WTC11 (cell line): ENCODE measurements around the gene MFNG. TPM values are rescaled to one million over a fixed set of nuclear protein-coding genes. Genes with fewer than 3 reads are reported as not detected.

Experiments used
- ATAC-seq: fragments of 200-7000 bp; cut with Tn5 transposase; 2 replicates; pipeline ENCODE4 v1.10.0; 2021; ENCODE audit warnings: mild to moderate bottlenecking, moderate library complexity
- CTCF ChIA-PET: fragments of 300-600 bp; sonication (Branson Sonifier 250); formaldehyde crosslinking; loops from one replicate; lab custom pipeline; 2021; ENCODE audit warnings: antibody characterized with exemption; lab: Charles Lee
- POLR2A ChIA-PET: fragments of 350-600 bp; sonication (Branson Sonifier 250); formaldehyde crosslinking; loops from one replicate; lab custom pipeline; 2021; ENCODE audit warnings: antibody characterized with exemption; lab: Charles Lee
- DNase-seq: peaks from one replicate; pipeline ENCODE4 v3.0.0; 2021; ENCODE audit warnings: low spot score
- H3K27ac Mint-ChIP-seq: 2 replicates; pipeline ENCODE4 v1.8.0; 2021; ENCODE audit warnings: mixed read lengths
- H3K27me3 Mint-ChIP-seq: 2 replicates; pipeline ENCODE4 v1.8.0; 2021; ENCODE audit warnings: low read depth, mild to moderate bottlenecking, moderate library complexity, mixed read lengths
- H3K36me3 Mint-ChIP-seq: 2 replicates; pipeline ENCODE4 v1.8.0; 2021; ENCODE audit warnings: mixed read lengths
- H3K4me1 Mint-ChIP-seq: 2 replicates; pipeline ENCODE4 v1.8.0; 2022; ENCODE audit warnings: mixed read lengths
- H3K4me3 Mint-ChIP-seq: 2 replicates; pipeline ENCODE4 v1.8.0; 2021; ENCODE audit warnings: mild to moderate bottlenecking, moderate library complexity, mixed read lengths
- H3K9me3 Mint-ChIP-seq: 2 replicates; pipeline ENCODE4 v1.8.0; 2021; ENCODE audit warnings: mixed read lengths
- ATF1 ChIP-seq: sonication (generic); formaldehyde crosslinking; IDR thresholded peaks from 2 replicates; pipeline ENCODE4 v1.8.1; 2023; ENCODE audit warnings: mild to moderate bottlenecking, moderate library complexity, missing genetic modification reagents
- ESRRA ChIP-seq: sonication (generic); formaldehyde crosslinking; IDR thresholded peaks from 2 replicates; pipeline ENCODE4 v1.8.1; 2022; ENCODE audit warnings: mild to moderate bottlenecking, missing genetic modification reagents, borderline replicate concordance
- FOXK1 ChIP-seq: sonication (generic); formaldehyde crosslinking; IDR thresholded peaks from 2 replicates; pipeline ENCODE4 v1.8.0; 2022; ENCODE audit warnings: mild to moderate bottlenecking, moderate library complexity, missing genetic modification reagents
- JUN ChIP-seq: sonication (generic); formaldehyde crosslinking; IDR thresholded peaks from 2 replicates; pipeline ENCODE4 v1.8.0; 2023; ENCODE audit warnings: mild to moderate bottlenecking, missing genetic modification reagents
- KAT7 ChIP-seq: sonication (generic); formaldehyde crosslinking; IDR thresholded peaks from 2 replicates; pipeline ENCODE4 v1.8.1; 2023; ENCODE audit warnings: missing genetic modification reagents, mild to moderate bottlenecking, borderline replicate concordance
- NFYB ChIP-seq: sonication (generic); formaldehyde crosslinking; conservative IDR thresholded peaks from 2 replicates; pipeline ENCODE4 v1.8.0; 2022; ENCODE audit warnings: low read depth, missing genetic modification reagents
- RORB ChIP-seq: fragments of 250-450 bp; sonication (Bioruptor Pico); IDR thresholded peaks from 2 replicates; pipeline ENCODE4 v1.9.0; 2021; ENCODE audit warnings: mild to moderate bottlenecking
- SOX15 ChIP-seq: fragments of 250-450 bp; sonication (Bioruptor Pico); IDR thresholded peaks from 2 replicates; pipeline ENCODE4 v1.9.0; 2021; ENCODE audit warnings: mild to moderate bottlenecking
- ZNF416 ChIP-seq: fragments of 250-450 bp; sonication (Bioruptor Pico); IDR thresholded peaks from 2 replicates; pipeline ENCODE4 v1.9.0; 2021; ENCODE audit warnings: mild to moderate bottlenecking, inconsistent platforms
- total RNA-seq: library from RNA; stranded (reverse); gene quantifications from 3 replicates; pipeline ENCODE4 v1.2.3, GENCODE V29; 2021
- TF ChIP-seq, protein P1 (sequence below): sonication (generic); formaldehyde crosslinking; IDR thresholded peaks from 2 replicates; pipeline ENCODE4 v1.8.1; 2023; ENCODE audit warnings: mild to moderate bottlenecking, missing genetic modification reagents, moderate library complexity
- TF ChIP-seq, protein P2 (sequence below): fragments of 200-600 bp; IDR thresholded peaks from 2 replicates; pipeline ENCODE4 v1.8.0; 2022; ENCODE audit warnings: antibody characterized with exemption
- TF ChIP-seq, protein P3 (sequence below): sonication (generic); formaldehyde crosslinking; IDR thresholded peaks from 2 replicates; pipeline ENCODE4 v1.8.0; 2022; ENCODE audit warnings: mild to moderate bottlenecking, missing genetic modification reagents
- TF ChIP-seq, protein P4 (sequence below): sonication (generic); formaldehyde crosslinking; IDR thresholded peaks from 2 replicates; pipeline ENCODE4 v1.8.0; 2023; ENCODE audit warnings: missing genetic modification reagents
- TF ChIP-seq, protein P5 (sequence below): sonication (generic); formaldehyde crosslinking; IDR thresholded peaks from 2 replicates; pipeline ENCODE4 v1.8.0; 2022; ENCODE audit warnings: mild to moderate bottlenecking, missing genetic modification reagents
- TF ChIP-seq, protein P6 (sequence below): fragments of 250-450 bp; sonication (Bioruptor Pico); IDR thresholded peaks from 2 replicates; pipeline ENCODE4 v1.9.0; 2021; ENCODE audit warnings: mild to moderate bottlenecking

Gene MFNG
- total RNA-seq, 1 experiment from 2014 or later, result 3.2 TPM

DNA sequence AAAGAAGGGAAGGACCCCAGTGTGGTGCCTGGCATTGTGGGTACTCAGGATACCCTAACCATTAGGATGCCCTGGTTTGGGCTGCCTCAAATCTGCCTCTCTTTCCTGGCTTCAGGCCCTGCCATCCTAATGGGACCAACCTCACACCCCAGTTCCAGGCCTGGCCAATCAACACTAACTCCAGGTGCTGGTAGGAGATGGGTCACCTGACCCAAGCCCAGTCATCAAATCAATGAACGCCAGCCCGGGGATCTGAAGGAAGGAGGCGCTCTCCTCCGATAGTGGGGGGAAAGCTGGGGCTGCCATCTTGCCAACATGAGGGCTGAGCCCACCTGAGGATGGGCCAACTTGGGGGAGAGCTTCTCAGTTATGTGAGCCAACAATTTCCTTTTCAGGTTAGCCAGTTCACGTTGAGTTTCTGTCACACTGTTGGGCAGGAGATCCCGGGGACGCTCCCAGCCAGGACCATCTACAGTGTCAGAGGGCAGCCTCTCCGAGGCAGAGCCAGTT is 12.7 kb downstream of the MFNG start:
- H3K36me3 Mint-ChIP-seq, result no peaks in the 10 kb centered on the region
- no peak for ATAC-seq
- H3K9me3 Mint-ChIP-seq, result no peaks in the 10 kb centered on the region
- ChIA-PET POLR2A (no interaction called here), CTCF (interaction anchor here (0.6 to 2.6 kb wide), 23 partner anchors 13 to 697 kb away, joined by 3 to 175 read pairs (median 7); partner anchors contain the start of genes CARD10, ELFN2, GGA1 and IFT27)
- 0 out of 2 replicates have a peak, but pooled peaks cover 3% of the 10 kb centered on the region for H3K4me1 Mint-ChIP-seq
- no peak for DNase-seq
- TF ChIP-seq, protein P1, sequence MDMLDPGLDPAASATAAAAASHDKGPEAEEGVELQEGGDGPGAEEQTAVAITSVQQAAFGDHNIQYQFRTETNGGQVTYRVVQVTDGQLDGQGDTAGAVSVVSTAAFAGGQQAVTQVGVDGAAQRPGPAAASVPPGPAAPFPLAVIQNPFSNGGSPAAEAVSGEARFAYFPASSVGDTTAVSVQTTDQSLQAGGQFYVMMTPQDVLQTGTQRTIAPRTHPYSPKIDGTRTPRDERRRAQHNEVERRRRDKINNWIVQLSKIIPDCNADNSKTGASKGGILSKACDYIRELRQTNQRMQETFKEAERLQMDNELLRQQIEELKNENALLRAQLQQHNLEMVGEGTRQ (CRISPR knock-in tag), result peak; percentile 52; the same call in 1 of the 2 replicates
- TF ChIP-seq ZNF416, result no peak
- H3K27ac Mint-ChIP-seq, result no peak overlapping the region
- H3K27me3 Mint-ChIP-seq, result no peaks in the 10 kb centered on the region; the same call in 1 of the 2 replicates
- no peak overlapping the region for H3K4me3 Mint-ChIP-seq

DNA sequence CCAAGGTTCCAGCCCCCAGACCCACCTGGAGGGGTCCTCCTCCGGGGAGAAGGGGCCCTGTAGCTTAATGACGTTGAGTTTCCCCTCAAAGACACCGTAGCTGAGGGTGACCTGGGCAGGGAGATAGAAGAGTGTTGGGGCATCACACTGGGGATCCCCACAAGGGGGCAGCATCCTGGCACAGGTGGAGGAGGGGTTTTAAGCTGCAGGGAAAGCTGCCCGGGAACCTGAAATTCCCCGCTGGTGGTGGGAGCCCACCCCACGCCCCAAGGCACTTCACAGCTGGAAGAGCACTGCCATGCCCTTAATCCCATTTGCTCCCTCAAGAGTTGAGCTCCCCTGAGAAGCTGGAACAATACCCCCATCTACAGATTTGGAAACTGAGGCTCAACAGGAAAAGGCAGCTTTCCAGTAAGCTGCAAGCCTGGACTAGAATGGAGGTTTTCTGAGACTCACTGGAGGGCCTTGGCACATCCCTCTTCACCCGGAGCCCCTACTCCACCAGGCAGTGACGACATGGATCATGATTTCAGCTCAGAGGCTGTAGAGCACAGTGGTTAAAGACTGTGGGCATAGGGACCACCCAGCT is 13.7 kb downstream of the MFNG start:
- Mint-ChIP-seq H3K4me1 (0 out of 2 replicates have a peak, but pooled peaks cover 3% of the 10 kb centered on the region), H3K27ac (no peak overlapping the region), H3K27me3 (no peaks in the 10 kb centered on the region; the same call in 1 of the 2 replicates), H3K36me3 (no peaks in the 10 kb centered on the region), H3K4me3 (no peak overlapping the region), H3K9me3 (no peaks in the 10 kb centered on the region)
- ChIA-PET POLR2A (interaction anchor here (0.6 to 1.2 kb wide), 2 partner anchors 120 to 127 kb away, joined by 3 to 4 read pairs; no protein-coding TSS in a partner anchor), CTCF (interaction anchor here (0.5 to 2.6 kb wide), 88 partner anchors 10 to 696 kb away, joined by 3 to 175 read pairs (median 5); partner anchors contain the start of genes CARD10, ELFN2, GGA1 and IFT27)
- TF ChIP-seq RORB, result no peak
- TF ChIP-seq, protein P2, sequence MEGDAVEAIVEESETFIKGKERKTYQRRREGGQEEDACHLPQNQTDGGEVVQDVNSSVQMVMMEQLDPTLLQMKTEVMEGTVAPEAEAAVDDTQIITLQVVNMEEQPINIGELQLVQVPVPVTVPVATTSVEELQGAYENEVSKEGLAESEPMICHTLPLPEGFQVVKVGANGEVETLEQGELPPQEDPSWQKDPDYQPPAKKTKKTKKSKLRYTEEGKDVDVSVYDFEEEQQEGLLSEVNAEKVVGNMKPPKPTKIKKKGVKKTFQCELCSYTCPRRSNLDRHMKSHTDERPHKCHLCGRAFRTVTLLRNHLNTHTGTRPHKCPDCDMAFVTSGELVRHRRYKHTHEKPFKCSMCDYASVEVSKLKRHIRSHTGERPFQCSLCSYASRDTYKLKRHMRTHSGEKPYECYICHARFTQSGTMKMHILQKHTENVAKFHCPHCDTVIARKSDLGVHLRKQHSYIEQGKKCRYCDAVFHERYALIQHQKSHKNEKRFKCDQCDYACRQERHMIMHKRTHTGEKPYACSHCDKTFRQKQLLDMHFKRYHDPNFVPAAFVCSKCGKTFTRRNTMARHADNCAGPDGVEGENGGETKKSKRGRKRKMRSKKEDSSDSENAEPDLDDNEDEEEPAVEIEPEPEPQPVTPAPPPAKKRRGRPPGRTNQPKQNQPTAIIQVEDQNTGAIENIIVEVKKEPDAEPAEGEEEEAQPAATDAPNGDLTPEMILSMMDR, result peak; percentile 66
- TF ChIP-seq, protein P3, sequence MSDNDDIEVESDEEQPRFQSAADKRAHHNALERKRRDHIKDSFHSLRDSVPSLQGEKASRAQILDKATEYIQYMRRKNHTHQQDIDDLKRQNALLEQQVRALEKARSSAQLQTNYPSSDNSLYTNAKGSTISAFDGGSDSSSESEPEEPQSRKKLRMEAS (CRISPR knock-in tag), result 0 out of 2 replicates have a peak, but pooled peaks have one; percentile 29
- no peak for TF ChIP-seq ATF1 (CRISPR knock-in tag)
- DNase-seq (peak; percentile 79), ATAC-seq (peak; percentile 81)

DNA sequence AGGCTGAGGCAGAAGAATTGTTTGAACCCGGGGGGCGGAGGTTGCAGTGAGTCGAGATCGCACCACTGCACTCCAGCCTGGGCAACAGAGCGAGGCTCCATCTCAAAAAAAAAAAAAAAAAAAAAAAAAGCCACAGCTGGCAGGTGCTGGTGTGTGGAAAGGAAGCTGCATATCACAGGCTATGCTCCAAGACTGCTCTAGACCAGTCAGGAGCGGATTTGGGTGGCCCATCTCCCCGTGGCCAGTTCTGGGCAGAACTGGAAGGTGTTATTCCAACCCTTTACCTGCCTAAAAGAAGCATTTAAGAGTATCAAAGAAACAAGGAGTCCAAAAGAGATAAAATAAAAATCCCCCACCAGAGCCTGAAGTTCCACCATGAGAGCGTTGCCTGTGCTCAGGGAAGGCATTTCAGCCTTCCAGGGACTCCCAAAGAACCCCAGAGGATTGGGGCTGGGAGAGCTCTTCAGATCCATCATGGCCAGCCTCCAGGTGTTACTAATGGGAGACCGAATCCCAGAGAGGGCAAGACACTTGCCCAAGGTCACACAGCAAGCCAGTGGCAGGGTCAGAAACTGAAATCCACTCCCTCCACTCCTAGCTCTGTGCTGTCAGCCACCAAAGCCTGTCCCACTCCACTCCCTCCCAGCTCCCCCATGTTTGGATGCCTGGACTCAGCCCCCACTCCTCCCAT is 14.3 kb downstream of the MFNG start:
- Mint-ChIP-seq H3K9me3 (no peaks in the 10 kb centered on the region), H3K27me3 (no peaks in the 10 kb centered on the region; the same call in 1 of the 2 replicates), H3K27ac (no peak overlapping the region), H3K4me1 (0 out of 2 replicates have a peak, but pooled peaks cover 3% of the 10 kb centered on the region), H3K36me3 (no peaks in the 10 kb centered on the region), H3K4me3 (no peak overlapping the region)
- ATAC-seq, result no peak
- ChIA-PET CTCF (interaction anchor here (0.5 to 2.6 kb wide), 79 partner anchors 10 to 1962 kb away, joined by 3 to 175 read pairs (median 5); partner anchors contain the start of genes CARD10, GGA1, IFT27 and LGALS2), POLR2A (interaction anchor here (0.5 to 1.2 kb wide), 3 partner anchors 120 to 203 kb away, joined by 3 to 4 read pairs (median 3); no protein-coding TSS in a partner anchor)
- no peak for DNase-seq
- no peak for TF ChIP-seq ESRRA
- TF ChIP-seq, protein P4, sequence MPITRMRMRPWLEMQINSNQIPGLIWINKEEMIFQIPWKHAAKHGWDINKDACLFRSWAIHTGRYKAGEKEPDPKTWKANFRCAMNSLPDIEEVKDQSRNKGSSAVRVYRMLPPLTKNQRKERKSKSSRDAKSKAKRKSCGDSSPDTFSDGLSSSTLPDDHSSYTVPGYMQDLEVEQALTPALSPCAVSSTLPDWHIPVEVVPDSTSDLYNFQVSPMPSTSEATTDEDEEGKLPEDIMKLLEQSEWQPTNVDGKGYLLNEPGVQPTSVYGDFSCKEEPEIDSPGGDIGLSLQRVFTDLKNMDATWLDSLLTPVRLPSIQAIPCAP (CRISPR knock-in tag), result no peak
- TF ChIP-seq, protein P5, sequence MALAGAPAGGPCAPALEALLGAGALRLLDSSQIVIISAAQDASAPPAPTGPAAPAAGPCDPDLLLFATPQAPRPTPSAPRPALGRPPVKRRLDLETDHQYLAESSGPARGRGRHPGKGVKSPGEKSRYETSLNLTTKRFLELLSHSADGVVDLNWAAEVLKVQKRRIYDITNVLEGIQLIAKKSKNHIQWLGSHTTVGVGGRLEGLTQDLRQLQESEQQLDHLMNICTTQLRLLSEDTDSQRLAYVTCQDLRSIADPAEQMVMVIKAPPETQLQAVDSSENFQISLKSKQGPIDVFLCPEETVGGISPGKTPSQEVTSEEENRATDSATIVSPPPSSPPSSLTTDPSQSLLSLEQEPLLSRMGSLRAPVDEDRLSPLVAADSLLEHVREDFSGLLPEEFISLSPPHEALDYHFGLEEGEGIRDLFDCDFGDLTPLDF (CRISPR knock-in tag), result no peak
- TF ChIP-seq JUN (CRISPR knock-in tag), result no peak
- TF ChIP-seq NFYB (CRISPR knock-in tag), result no peak
- TF ChIP-seq FOXK1, result no peak
- TF ChIP-seq KAT7 (CRISPR knock-in tag), result no peak
- TF ChIP-seq, protein P6, sequence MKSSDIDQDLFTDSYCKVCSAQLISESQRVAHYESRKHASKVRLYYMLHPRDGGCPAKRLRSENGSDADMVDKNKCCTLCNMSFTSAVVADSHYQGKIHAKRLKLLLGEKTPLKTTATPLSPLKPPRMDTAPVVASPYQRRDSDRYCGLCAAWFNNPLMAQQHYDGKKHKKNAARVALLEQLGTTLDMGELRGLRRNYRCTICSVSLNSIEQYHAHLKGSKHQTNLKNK (CRISPR knock-in tag), result no peak
- TF ChIP-seq ZNF416, result no peak
- TF ChIP-seq SOX15 (CRISPR knock-in tag), result no peak
